ENCODE data around the gene SH3RF1. TPM values are rescaled to one million over a fixed set of nuclear protein-coding genes. Genes with fewer than 3 reads are reported as not detected.

The SH3RF1 gene
- total and polyA plus RNA-seq, 10 of the 15 experiments (the other 5 are each of a cell fraction or from before 2014, with no cell fraction given), result 4.5 to 22.5 (median 10.4) TPM

- RAD21 ChIA-PET (ENCODE audit: unreplicated experiment), result interaction anchor here (0.7 to 8.6 kb wide), 3 partner anchors 9 to 44 kb away, joined by 3 to 64 read pairs (median 3); no protein-coding TSS in a partner anchor
- intact Hi-C loops (cut with micrococcal nuclease; ENCODE audit: unreplicated experiment), result no loop called here
- no peak for DNase-seq (ENCODE audit: low read depth, low spot score)
- no peak for ATAC-seq
- H4K20me1 ChIP-seq (ENCODE audit: control insufficient read depth, insufficient read depth), result no peaks in the 10 kb centered on the region; the same call in none of the 2 replicates
- no peaks in the 10 kb centered on the region for H3K4me1 ChIP-seq (ENCODE audit: control insufficient read depth, insufficient read depth, low read length)
- no peaks in the 10 kb centered on the region for H3K9me3 ChIP-seq (replicated peaks; ENCODE audit: control insufficient read depth, insufficient read depth, low read length)
- SMC1A ChIA-PET (ENCODE audit: uncharacterized antibody, unreplicated experiment), result interaction anchor here (0.8 to 10.8 kb wide), 8 partner anchors 9 to 152 kb away, joined by 3 to 102 read pairs (median 4); partner anchors contain the start of gene SH3RF1
- H3K9ac ChIP-seq (ENCODE audit: control insufficient read depth, insufficient read depth, low read length), result no peak overlapping the region
- no peaks in the 10 kb centered on the region; a peak in 1 of 4 replicates for H3K36me3 ChIP-seq (ENCODE audit: control insufficient read depth in 2 of 2, insufficient read depth in 2 of 2, low read length in 1 of 2)
- no peak for FAIRE-seq
- no TSS peak for BruUV-seq (replicated peaks)
- H3K27ac ChIP-seq (ENCODE audit: control insufficient read depth, insufficient read depth), result no peak overlapping the region
- H3K4me2 ChIP-seq (ENCODE audit: control insufficient read depth, insufficient read depth), result no peak overlapping the region
- CTCF ChIA-PET, result interaction anchor here (0.9 to 5.4 kb wide), 5 partner anchors 8 to 230 kb away, joined by 3 to 37 read pairs (median 6); no protein-coding TSS in a partner anchor
- POLR2A ChIA-PET, result interaction anchor here (0.6 to 2.0 kb wide), 3 partner anchors 8 to 357 kb away, joined by 3 to 7 read pairs (median 3); no protein-coding TSS in a partner anchor
- no peak overlapping the region for H3K4me3 ChIP-seq
- in situ Hi-C loops (cut with MboI), result no loop called here
- H2AFZ ChIP-seq (ENCODE audit: control insufficient read depth, low read depth, low read length), result no peak overlapping the region
- TF ChIP-seq E2F4 (IDR thresholded peaks at IDR 0.05; ENCODE audit: low read depth, low read length) (no peak), ZNF217 (IDR thresholded peaks at IDR 0.05) (no peak), CBFB (IDR thresholded peaks at IDR 0.05; ENCODE audit: low read depth) (no peak)
- peaks cover 75% of the 10 kb centered on the region for H3K79me2 ChIP-seq (ENCODE audit: control insufficient read depth, insufficient read depth, low read length)
- WGBS (ENCODE audit: insufficient coverage, insufficient replicate concordance, low lambda C conversion rate, missing lambda C conversion rate), result 75% methylated on average over 5 of the region's 5 CpGs
- H3K27me3 ChIP-seq (replicated peaks in 1 of 2; ENCODE audit: control insufficient read depth in 2 of 2, insufficient read depth in 2 of 2, low read length in 1 of 2), result no peaks in the 10 kb centered on the region
Measured at GRCh38 chr4:169254546-169254983, 16.2 kb downstream of the SH3RF1 start.

- 5% methylated on average over 1 of the region's 1 CpG for WGBS (ENCODE audit: insufficient coverage, insufficient replicate concordance, low lambda C conversion rate, missing lambda C conversion rate)
- BruUV-seq (replicated peaks), result no TSS peak
- in situ Hi-C loops (cut with MboI) (no loop called here), intact Hi-C loops (cut with micrococcal nuclease; ENCODE audit: unreplicated experiment) (no loop called here)
- no peak overlapping the region for H3K4me3 ChIP-seq
- H3K79me2 ChIP-seq (ENCODE audit: control insufficient read depth, insufficient read depth, low read length), result peaks cover 76% of the 10 kb centered on the region
- no peak overlapping the region for H2AFZ ChIP-seq (ENCODE audit: control insufficient read depth, low read depth, low read length)
- no peak overlapping the region for H3K27ac ChIP-seq (ENCODE audit: control insufficient read depth, insufficient read depth)
- no peaks in the 10 kb centered on the region; the same call in none of the 2 replicates for H4K20me1 ChIP-seq (ENCODE audit: control insufficient read depth, insufficient read depth)
- H3K9ac ChIP-seq (ENCODE audit: control insufficient read depth, insufficient read depth, low read length), result no peak overlapping the region
- RAD21 ChIA-PET (ENCODE audit: unreplicated experiment), result interaction anchor here (8.6 kb wide), 1 partner anchor 14 kb away, joined by 64 read pairs; no protein-coding TSS in a partner anchor
- H3K4me1 ChIP-seq (ENCODE audit: control insufficient read depth, insufficient read depth, low read length), result no peaks in the 10 kb centered on the region
- CTCF ChIA-PET, result interaction anchor here (0.9 to 3.8 kb wide), 3 partner anchors 15 to 230 kb away, joined by 3 to 13 read pairs (median 6); no protein-coding TSS in a partner anchor
- no peak for ATAC-seq
- DNase-seq (ENCODE audit: low read depth, low spot score), result no peak
- H3K27me3 ChIP-seq (replicated peaks in 1 of 2; ENCODE audit: control insufficient read depth in 2 of 2, insufficient read depth in 2 of 2, low read length in 1 of 2), result no peaks in the 10 kb centered on the region
- FAIRE-seq, result no peak
- SMC1A ChIA-PET (ENCODE audit: uncharacterized antibody, unreplicated experiment), result interaction anchor here (1.6 to 10.8 kb wide), 4 partner anchors 14 to 49 kb away, joined by 3 to 102 read pairs (median 6); partner anchors contain the start of gene SH3RF1
- POLR2A ChIA-PET, result interaction anchor here (1.1 to 2.0 kb wide), 2 partner anchors 7 to 15 kb away, joined by 3 to 7 read pairs; no protein-coding TSS in a partner anchor
- no peak overlapping the region for H3K4me2 ChIP-seq (ENCODE audit: control insufficient read depth, insufficient read depth)
- no peaks in the 10 kb centered on the region; the same call in 2 of the 3 replicates for H3K9me3 ChIP-seq (replicated peaks; ENCODE audit: control insufficient read depth, insufficient read depth, low read length)
- H3K36me3 ChIP-seq (ENCODE audit: control insufficient read depth in 2 of 2, insufficient read depth in 2 of 2, low read length in 1 of 2), result no peaks in the 10 kb centered on the region; a peak in 1 of 4 replicates
- TF ChIP-seq ZNF384 (IDR thresholded peaks at IDR 0.05; ENCODE audit: borderline replicate concordance, low read depth, low read length) (no peak), STAT3 (IDR thresholded peaks at IDR 0.05; ENCODE audit: low read depth, low read length) (no peak), E4F1 (IDR thresholded peaks at IDR 0.05; ENCODE audit: borderline replicate concordance, partially characterized antibody) (no peak), ATF3 (IDR thresholded peaks at IDR 0.05; ENCODE audit: borderline replicate concordance, extremely low read depth, low read depth, low read length) (no peak), CHD1 (IDR thresholded peaks at IDR 0.05; ENCODE audit: low read depth, low read length) (no peak), ZSCAN29 (IDR thresholded peaks at IDR 0.05) (no peak)
Measured at GRCh38 chr4:169253904-169254303, 16.9 kb downstream of the SH3RF1 start.

Data from GM12878 (cell line).